Activated CD8-positive, alpha-beta T cell treated with anti-CD3 and anti-CD28 coated beads for 36 hours (primary cell): Measurements from ENCODE around the gene SAP25. TPM values are rescaled to one million over a fixed set of nuclear protein-coding genes. Genes with fewer than 3 reads are reported as not detected.
A peak's percentile ranks its signal among the peaks of the same experiment; 100 is the strongest.

Experiments used
- ATAC-seq: fragments of 200-7000 bp; cut with Tn5 transposase; one replicate; pipeline ENCODE4 v1.10.0; 2021; ENCODE audit warnings: mild to moderate bottlenecking, moderate library complexity
- CTCF ChIA-PET: fragments of 350-600 bp; sonication (Branson Sonifier 250); formaldehyde crosslinking; loops from one replicate; lab custom pipeline; 2021; ENCODE audit warnings: antibody characterized with exemption; lab: Charles Lee
- POLR2A ChIA-PET: fragments of 350-600 bp; sonication (Branson Sonifier 250); formaldehyde crosslinking; loops from one replicate; lab custom pipeline; 2021; ENCODE audit warnings: antibody characterized with exemption; lab: Charles Lee
- DNase-seq: peaks from one replicate; pipeline ENCODE4 v3.0.0-alpha.2; 2020
- H3K27ac Mint-ChIP-seq: one replicate; pipeline ENCODE4 v1.8.0; 2021; ENCODE audit warnings: mild to moderate bottlenecking, mixed read lengths
- H3K27me3 Mint-ChIP-seq: one replicate; pipeline ENCODE4 v1.8.0; 2021; ENCODE audit warnings: mixed read lengths
- H3K36me3 Mint-ChIP-seq: one replicate; pipeline ENCODE4 v1.8.0; 2021; ENCODE audit warnings: low read depth, mixed read lengths
- H3K4me1 Mint-ChIP-seq: one replicate; pipeline ENCODE4 v1.8.0; 2021; ENCODE audit warnings: low read depth, mixed read lengths
- H3K4me3 Mint-ChIP-seq: one replicate; pipeline ENCODE4 v1.8.0; 2021; ENCODE audit warnings: mild to moderate bottlenecking, moderate library complexity, mixed read lengths
- H3K9me3 Mint-ChIP-seq: one replicate; pipeline ENCODE4 v1.8.0; 2021; ENCODE audit warnings: mixed read lengths
- CTCF ChIP-seq: fragments of 200-600 bp; IDR thresholded peaks from one replicate; pipeline ENCODE4 v1.8.0; 2022; ENCODE audit warnings: antibody characterized with exemption, mild to moderate bottlenecking
- intact Hi-C: fragments of 100-400 bp; cut with micrococcal nuclease; formaldehyde crosslinking; loops from one replicate; pipeline ENCODE4 v1.10.0; 2022
- total RNA-seq, 2 experiments: library from RNA; stranded (reverse); gene quantifications; one replicate each; pipeline ENCODE4 v1.2.3, GENCODE V29; 2021

Gene SAP25
- total RNA-seq, 2 experiments from 2014 or later: 9.9 to 12.8 TPM

DNA sequence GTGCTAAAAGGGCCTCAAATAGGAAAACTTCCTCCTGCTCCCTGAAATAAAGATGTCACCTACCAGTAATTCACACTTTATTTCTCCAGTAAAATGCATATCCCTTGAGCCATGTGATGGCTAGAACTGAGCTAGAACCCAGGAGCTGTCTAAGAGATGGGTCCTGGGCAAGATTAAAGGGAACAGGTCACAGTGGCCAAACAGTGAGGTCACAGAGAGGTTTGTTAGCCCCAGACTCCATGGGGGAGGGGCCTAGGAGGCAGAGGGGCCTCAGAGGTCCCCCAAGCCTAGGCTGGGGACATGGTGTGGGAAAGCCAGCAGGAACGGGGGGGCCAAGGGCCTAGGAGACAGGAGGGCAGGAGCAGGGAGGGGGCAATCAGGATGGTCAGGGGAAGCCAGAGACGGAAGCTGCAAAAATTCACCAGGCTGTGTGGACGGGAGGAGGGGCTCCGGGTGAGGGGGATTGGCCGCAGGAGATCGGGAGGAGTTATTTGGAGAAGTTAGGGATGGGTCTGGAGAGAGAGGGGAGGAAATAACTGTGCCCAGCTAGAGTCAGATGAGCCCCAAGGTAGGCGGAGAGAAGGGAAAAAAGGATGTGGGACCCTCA is 15.7 kb upstream of the SAP25 start:
- intact Hi-C loops: no loop called here
- POLR2A ChIA-PET: interaction anchor here (1.3 kb wide), 1 partner anchor 16 kb away, joined by 4 read pairs; no protein-coding TSS in a partner anchor
- no peak for TF ChIP-seq CTCF
- Mint-ChIP-seq H3K4me3 (no peak overlapping the region), H3K4me1 (peaks cover 2% of the 10 kb centered on the region), H3K9me3 (no peaks in the 10 kb centered on the region), H3K27me3 (peaks cover 5% of the 10 kb centered on the region), H3K27ac (no peak overlapping the region), H3K36me3 (no peaks in the 10 kb centered on the region)
- DNase-seq (no peak), ATAC-seq (no peak)
- CTCF ChIA-PET: interaction anchor here (0.8 to 6.4 kb wide), 16 partner anchors 9 to 461 kb away, joined by 3 to 30 read pairs (median 3); partner anchors contain the start of genes MOSPD3, POP7 and SLC12A9

DNA sequence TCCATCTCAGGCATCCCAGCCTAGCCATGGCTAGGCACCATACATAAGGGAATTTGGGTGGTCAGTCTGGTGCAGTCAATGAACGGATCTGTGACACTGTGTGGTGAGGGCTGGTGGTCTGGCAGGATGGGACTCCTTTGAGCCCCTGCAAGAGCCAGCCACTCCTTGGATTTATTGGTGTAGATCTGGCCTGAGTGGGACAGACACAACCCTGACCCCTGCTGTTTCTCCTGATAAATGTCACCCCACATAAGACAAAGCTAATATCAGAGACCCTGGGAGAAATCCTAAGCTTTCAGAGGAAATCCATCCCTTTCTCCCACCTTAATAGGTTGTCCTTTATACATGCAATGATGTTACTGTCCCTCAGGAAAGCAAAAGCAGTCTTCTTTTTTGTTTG is 14.7 kb upstream of the SAP25 start:
- ChIA-PET CTCF (interaction anchor here (0.7 to 6.4 kb wide), 18 partner anchors 10 to 460 kb away, joined by 3 to 30 read pairs (median 4); partner anchors contain the start of genes MOSPD3, POP7 and SLC12A9), POLR2A (interaction anchor here (1.3 kb wide), 1 partner anchor 17 kb away, joined by 4 read pairs; no protein-coding TSS in a partner anchor)
- no peaks in the 10 kb centered on the region for H3K9me3 Mint-ChIP-seq
- peak overlapping the region; percentile 26 for H3K4me3 Mint-ChIP-seq
- intact Hi-C loops: no loop called here
- no peak overlapping the region for H3K27ac Mint-ChIP-seq
- H3K27me3 Mint-ChIP-seq: peaks cover 5% of the 10 kb centered on the region
- TF ChIP-seq CTCF: peak; percentile 17
- peaks cover 8% of the 10 kb centered on the region for H3K4me1 Mint-ChIP-seq
- ATAC-seq (no peak), DNase-seq (no peak)
- H3K36me3 Mint-ChIP-seq: no peaks in the 10 kb centered on the region

DNA sequence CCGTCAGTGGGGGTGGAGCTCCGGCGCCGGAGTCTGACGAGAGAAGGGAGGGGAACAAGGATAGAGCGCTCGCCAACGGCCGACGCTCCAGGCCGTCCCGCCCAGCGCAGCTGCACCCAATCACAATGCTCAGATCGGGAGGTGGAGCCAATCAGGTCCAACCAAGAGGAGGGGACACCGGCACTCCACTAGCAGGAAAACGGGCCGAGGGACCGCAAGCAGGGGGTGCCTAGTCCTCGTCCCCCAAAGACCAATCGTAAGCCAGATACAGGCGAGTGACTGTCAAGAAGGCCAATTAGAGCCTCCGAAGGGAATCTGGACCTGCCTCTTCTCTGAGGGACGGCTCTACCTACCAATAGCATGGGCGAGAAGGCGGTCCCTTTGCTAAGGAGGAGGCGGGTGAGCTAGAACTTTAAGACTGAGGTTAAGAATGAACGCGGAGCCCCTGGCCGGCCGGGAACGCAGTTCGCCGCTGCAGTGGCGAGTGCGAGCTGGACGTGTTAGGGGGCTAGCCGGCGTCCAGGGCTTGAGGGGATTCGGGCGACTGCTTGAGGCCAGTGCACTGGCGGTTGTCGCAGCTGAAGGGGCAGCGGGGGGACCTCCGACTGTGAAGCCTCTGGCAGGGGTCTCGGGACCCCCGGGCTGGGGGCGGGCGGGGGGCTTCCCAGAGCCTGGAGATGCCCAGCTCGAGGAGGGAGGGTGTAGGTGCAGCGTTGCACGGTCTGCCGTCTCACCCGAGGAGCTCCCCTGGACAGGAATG is 12.7 kb upstream of the SAP25 start, which contains the start of gene FBXO24:
Gene FBXO24, plus strand, starts transcription at position 63 of the 760 bp plus-strand sequence. Its CDS starts 298 bp downstream, at position 361.
- Mint-ChIP-seq H3K27me3 (peaks cover 5% of the 10 kb centered on the region), H3K9me3 (no peaks in the 10 kb centered on the region), H3K27ac (peak within 1 kb of the TSS; percentile 93), H3K36me3 (peaks cover 2% of the 10 kb centered on the region), H3K4me1 (peaks cover 20% of the 10 kb centered on the region), H3K4me3 (peak within 1 kb of the TSS; percentile 98)
- no peak for TF ChIP-seq CTCF
- intact Hi-C loops: no loop called here
- POLR2A ChIA-PET: interaction anchor here (0.9 to 4.9 kb wide), 15 partner anchors 9 to 157 kb away, joined by 3 to 22 read pairs (median 5); partner anchors contain the start of genes MEPCE, MOSPD3, PCOLCE and POP7
- peak; percentile 99 for DNase-seq
- CTCF ChIA-PET: interaction anchor here (0.6 to 6.4 kb wide), 22 partner anchors 15 to 139 kb away, joined by 3 to 39 read pairs (median 4); partner anchors contain the start of genes MOSPD3 and POP7
- ATAC-seq: peak; percentile 84

GRCh38 chr7:100585511-100586265 is 12.0 kb upstream of the SAP25 start, which contains the start of gene LRCH4:
LRCH4 (minus strand) TSS chr7:100586129; CDS start chr7:100586100, 29 bp downstream.
- Mint-ChIP-seq H3K4me3 (peak within 1 kb of the TSS; percentile 98), H3K4me1 (peaks cover 20% of the 10 kb centered on the region), H3K27ac (peak within 1 kb of the TSS; percentile 93), H3K9me3 (no peaks in the 10 kb centered on the region), H3K27me3 (peaks cover 5% of the 10 kb centered on the region), H3K36me3 (peaks cover 2% of the 10 kb centered on the region)
- peak; percentile 5 for ATAC-seq
- intact Hi-C loops: no loop called here
- POLR2A ChIA-PET: interaction anchor here (0.6 to 4.9 kb wide), 19 partner anchors 8 to 156 kb away, joined by 3 to 22 read pairs (median 5); partner anchors contain the start of genes AGFG2, MEPCE, MOSPD3 and PCOLCE
- no peak for TF ChIP-seq CTCF
- DNase-seq: peak; percentile 67
- CTCF ChIA-PET: interaction anchor here (0.6 to 6.4 kb wide), 23 partner anchors 14 to 140 kb away, joined by 3 to 39 read pairs (median 5); partner anchors contain the start of genes MOSPD3 and POP7
